ELR (cell line): Measurements from ENCODE around the gene SLC6A15.

ENCODE experiments used
- DNase-seq: peaks from one replicate; pipeline ENCODE4 v3.0.0-alpha.2; 2015; ENCODE audit warnings: low read depth

The SLC6A15 gene

GRCh38 chr12:84874825-84875139 is 37.8 kb downstream of the SLC6A15 start:
- DNase-seq: no peak

GRCh38 chr12:84874125-84874824 is 38.3 kb downstream of the SLC6A15 start:
- peak; percentile 76 for DNase-seq

GRCh38 chr12:84862186-84862585 is 50.4 kb downstream of the SLC6A15 start:
- DNase-seq: no peak

- no peak for DNase-seq
These were observed 51.9 kb downstream of the SLC6A15 start for GRCh38 chr12:84860718-84861117.

- DNase-seq: no peak
These were observed 53.8 kb downstream of the SLC6A15 start for GRCh38 chr12:84858796-84859195.

DNA sequence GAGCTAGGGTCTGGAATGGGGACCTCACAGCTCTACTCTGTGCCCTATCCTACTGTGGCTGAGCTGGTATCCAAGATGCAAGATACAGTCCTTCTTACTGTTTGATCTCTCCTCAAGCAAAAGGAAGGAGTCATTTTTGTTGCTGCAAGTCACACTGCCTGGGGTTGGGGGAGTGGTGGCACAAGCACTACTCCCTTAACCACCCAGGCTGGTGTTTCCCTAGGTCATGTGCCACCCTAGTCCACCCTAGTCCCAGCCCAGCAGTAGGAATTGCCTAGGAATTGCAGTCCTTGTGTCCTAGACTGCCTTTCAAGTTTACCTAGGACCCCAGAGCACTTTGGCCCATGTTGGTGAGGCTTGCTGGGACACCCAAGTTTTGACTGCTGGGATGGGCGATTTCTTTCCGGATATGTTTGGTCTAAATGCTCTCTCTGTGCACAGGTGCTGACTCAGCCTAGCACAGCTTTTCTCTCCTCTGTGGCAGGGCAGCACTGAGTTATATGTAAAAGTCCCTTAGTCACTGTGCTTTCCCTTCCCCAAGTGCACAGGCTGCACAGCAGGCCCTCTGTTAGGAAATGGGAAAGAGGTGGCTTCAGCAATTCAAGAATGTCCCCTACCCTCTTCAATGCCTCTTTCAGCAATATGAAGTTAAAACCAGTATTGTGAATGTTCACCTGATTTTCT is 54.9 kb downstream of the SLC6A15 start:
- no peak for DNase-seq

DNA sequence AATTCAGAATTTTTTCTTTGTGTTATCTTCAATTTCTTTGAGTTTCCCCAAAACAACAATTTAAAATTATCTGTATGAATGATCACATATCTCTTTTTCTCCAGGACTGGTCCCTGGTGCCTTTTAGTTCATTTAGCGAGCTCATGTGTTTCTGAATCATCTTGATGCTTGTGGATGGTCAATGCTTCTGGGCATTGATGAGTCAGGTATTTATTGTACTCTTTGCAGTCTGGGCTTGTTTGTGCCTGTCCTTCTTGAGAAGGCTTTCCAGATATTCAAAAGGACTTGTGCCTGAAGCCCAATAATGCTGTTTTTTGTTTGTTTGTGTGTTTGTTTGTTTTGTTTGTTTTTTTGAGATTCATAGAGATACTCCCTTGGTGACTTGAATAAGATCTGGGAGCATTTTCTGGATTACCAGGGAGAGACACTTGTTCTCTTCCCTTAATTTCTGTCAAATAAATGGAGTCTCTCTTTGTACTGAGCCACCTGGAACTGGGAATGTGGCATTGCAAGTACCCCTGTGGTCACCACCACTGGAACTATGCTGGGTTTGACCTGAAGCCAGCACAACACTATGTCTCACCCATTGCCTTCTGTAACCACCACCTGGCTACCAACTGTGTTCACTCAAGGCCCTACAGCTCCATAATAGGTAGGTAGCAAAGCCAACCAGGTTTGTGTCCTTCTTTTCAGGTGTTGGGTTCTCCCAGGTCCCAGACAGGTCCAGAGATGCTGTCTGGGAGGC is 56.3 kb downstream of the SLC6A15 start:
- DNase-seq: peak; percentile 38

- DNase-seq: no peak
These were observed 68.9 kb downstream of the SLC6A15 start for GRCh38 chr12:84843593-84844144.

- peak; percentile 58 for DNase-seq
These were observed 70.1 kb downstream of the SLC6A15 start for GRCh38 chr12:84842406-84843013.

DNA sequence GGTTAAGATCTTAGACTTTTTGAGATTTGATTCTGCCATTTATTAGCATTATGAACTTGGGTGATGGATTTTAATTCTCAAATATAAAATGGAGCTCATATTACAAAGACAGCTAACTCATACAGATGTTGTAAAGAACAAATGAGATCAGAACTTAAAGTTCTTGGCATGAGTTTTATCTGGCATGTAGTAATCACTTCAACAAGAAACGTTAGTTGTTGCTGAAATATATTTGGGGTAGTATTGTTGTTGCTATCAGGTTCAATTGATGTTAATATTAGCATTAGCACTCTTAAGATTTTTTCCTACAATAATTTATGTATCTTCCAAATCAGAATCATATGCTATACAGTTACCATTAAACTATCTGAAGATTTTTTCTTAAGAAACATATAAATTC is 71.0 kb downstream of the SLC6A15 start:
- DNase-seq: no peak

- DNase-seq: no peak
These were observed 72.2 kb downstream of the SLC6A15 start for GRCh38 chr12:84840356-84840755.

DNA sequence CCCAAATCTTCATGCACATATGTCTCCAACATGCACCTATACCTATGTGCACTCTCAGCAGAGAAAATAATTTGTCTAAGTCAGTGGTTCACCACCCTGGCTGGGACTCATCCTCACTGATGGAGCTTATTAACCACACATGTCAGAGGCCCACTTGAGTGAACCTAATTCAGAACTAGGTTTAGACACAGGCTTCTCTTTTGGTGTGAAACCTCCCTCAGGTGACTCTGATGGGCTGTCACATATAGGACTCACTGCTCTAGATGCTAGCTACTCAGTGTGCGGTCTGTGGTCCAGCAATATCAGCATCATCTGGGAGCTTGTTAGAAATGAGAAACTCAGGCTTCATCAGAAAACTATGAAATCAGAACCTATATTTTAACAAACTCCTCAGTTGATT is 85.7 kb downstream of the SLC6A15 start:
- DNase-seq: no peak

- no peak for DNase-seq
These were observed 87.5 kb downstream of the SLC6A15 start for GRCh38 chr12:84825149-84825548.

- no peak for DNase-seq
These were observed 90.1 kb downstream of the SLC6A15 start for GRCh38 chr12:84822525-84822924.

DNA sequence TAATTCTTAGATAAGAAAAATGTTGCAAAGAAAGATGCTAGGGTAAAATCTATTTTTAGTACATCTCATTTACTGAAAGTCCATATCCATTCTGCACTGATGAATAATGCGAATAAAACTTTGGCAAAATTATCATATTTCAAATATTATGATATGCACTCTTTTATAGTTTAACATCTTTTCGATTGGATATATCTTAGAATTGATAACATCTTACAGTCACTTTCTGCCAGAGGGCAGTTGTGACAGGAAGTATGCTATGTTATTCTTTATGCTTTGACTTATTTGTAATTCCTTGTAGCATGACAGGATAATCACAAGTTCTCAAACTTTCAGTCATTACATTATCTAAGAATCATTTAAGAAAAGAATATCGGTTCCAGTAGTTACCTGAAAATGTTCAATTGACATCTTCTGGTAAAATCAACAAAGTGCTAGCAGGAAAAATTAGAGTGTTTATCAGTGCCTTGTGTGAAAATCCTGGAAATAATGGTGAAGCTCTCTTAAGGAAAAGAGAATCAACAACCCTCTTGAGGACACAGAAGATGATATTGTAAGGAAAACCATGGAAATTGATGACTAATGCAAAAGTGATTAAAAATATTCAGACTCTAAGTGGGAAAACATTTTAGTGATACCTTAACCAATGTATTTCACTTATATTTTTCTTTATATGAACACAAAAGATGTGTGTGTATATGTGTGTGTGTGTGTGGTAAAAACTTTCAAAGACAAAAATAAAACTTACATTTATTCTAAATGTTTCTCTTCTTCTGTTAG is 95.5 kb downstream of the SLC6A15 start:
- DNase-seq: no peak

DNA sequence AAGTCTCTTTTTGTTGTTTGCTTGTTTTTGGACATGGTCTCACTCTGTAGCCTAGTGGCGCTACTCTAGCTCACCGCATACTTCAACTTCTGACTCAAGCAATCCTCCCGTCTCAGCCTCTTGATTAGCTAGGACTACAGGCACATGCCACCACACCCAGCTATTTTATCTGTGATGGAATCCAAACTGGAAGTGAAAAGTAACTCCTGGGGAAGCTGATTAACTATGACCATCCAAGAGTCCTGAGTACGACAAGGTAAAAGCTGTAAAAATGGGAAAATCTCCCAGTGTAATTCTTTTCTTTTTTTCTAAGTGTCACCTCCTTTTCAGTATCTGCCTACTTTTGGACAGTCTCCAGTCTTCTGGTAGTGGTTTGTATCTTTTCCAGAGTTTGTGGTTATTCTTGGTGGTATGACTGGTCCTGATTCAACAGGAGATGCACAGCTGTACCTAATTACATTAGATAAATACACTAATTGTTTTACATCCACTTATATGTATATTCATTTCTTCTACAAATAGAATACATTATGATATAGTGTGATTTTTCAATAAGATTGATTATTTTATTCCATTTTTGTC is 97.8 kb downstream of the SLC6A15 start:
- DNase-seq: no peak

GRCh38 chr12:84813780-84814663 is 98.6 kb downstream of the SLC6A15 start:
- DNase-seq: no peak

DNA sequence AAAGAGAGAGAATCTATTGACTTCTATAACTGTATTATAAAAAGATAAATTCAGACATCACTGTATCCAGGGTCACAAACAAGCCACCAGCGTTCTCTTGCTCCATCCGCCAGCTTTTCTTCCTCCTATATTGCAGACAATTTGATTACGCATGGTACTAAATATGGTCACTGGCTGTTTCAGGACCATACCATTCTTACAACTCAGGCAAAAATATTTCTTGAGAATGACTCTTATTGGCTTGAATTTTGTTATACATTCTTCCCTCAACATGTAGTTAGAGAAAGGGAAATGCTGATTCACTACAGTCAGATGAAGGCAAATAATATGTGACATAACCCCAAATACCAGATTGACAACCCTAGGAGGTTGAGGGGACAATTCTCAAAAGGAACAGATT is 101.3 kb downstream of the SLC6A15 start:
- DNase-seq: no peak

DNA sequence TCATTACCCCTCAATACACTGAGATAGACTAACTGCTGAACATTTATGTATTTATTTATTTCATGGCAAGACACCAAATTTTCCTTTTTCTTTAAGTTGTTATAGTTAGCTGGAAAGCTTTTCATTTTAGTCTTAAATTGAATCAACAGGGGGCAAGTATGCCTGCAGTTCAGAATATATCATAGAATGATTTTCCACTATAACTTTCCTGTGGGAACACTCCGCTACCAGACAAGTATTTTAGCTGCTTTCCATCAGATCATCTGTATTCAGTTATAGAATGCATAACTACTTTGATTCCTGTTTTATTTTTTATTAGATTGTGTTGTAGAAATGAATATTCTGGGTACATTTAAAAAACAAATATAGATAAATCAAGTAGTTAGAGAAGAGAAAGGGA is 102.0 kb downstream of the SLC6A15 start:
- no peak for DNase-seq
